Fibroblast of the conjunctiva (primary cell): ENCODE data around the gene AHRR.
A peak's percentile ranks its signal among the peaks of the same experiment; 100 is the strongest.

Experiments used
- DNase-seq: peaks from one replicate; pipeline ENCODE4 v3.0.0-alpha.2; 2010; ENCODE audit warnings: low read depth

The AHRR gene

DNA sequence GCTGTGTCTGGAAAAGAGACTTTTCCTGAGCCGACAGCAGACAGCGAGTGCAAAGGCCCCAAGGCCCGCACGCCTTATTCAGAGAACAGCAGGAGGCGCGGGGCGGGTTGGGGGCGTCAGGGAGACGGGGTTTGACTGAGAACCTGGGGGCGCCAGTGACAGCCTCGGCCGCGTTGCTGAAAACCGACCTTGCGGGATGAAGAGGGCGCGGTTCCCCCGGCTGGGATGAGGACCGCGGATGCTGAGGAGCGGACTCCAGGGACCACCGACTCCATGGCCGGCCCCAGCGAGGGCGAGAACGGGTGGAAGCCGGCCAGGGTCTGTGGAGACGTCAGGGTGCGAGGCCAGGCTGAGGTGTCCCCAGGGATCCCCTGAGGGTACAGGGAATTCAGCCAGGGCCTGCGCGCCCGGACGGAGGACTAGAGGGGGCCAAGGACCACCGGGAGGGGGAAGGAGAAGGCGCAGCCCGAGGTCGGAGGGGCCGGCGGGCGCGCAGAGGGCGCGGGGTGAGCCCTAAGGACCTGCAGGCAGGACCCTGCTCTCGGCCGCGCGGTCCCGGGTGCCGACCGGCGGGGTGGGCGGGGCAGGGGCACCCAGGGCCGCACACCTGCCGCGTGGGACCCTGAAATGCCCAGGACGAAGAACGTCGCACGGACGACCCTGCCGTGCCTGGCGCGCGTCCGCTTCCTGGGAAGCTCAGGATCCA lies 837 bp upstream of the AHRR start:
- no peak for DNase-seq

DNA sequence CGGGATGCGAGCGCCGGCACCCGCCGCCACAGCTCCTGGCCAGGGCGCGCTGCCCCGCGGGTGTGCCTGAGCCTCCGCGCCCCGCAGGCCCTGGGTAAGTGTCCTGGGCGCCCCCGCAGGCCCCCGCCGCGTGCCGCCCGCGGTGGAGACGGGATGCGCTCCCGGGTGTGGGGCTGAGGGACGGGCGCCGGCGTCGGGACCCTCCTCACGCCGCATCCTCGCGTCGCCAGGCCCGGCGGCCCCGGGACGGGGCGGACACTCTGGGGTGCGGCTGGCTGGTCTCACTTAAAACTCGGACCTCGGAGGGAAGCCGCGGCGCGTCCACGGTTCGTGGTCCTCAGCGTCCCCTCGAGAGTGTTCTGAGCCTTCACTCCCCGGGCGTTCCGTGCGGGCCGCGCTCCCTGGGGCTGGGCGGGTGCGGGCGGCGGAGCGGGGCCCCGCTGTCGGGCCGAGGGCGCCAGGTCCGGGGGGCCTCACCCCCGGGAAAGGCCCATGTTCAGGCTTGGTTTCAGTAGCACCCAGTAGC lies 275 bp downstream of the AHRR start:
- no peak for DNase-seq

DNA sequence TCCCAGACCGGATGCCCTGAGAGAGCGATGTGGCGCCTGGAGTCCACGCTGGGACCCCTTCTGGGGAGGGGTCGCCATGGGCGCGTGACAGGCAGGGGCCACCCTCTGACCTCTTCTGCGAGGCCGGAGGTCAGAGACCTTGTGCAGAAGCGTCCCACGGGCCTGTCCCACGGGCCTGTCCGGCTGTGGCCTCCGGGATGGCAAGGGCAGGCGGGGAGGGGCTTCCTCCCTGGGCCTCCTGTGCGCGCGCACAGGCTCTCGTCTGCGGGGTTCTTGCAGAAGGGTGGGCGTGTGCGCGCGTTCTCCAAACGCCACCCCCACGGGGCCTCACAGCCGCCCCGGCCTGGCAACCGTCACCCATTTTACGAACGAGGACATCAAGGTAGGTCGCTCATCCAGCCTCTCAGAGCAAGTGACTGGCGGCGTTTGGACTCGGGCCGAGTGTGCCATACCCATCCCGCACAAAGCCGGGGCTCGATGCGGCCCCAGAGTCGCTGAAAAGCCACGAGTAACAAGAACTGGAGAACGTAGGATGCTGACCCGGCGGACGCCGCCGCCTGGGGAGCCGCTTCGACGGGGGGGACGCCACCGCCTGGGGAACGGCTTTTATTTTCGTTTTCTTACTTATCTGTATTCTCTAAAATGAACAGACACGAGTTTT lies 897 bp downstream of the AHRR start:
- DNase-seq, result no peak

DNA sequence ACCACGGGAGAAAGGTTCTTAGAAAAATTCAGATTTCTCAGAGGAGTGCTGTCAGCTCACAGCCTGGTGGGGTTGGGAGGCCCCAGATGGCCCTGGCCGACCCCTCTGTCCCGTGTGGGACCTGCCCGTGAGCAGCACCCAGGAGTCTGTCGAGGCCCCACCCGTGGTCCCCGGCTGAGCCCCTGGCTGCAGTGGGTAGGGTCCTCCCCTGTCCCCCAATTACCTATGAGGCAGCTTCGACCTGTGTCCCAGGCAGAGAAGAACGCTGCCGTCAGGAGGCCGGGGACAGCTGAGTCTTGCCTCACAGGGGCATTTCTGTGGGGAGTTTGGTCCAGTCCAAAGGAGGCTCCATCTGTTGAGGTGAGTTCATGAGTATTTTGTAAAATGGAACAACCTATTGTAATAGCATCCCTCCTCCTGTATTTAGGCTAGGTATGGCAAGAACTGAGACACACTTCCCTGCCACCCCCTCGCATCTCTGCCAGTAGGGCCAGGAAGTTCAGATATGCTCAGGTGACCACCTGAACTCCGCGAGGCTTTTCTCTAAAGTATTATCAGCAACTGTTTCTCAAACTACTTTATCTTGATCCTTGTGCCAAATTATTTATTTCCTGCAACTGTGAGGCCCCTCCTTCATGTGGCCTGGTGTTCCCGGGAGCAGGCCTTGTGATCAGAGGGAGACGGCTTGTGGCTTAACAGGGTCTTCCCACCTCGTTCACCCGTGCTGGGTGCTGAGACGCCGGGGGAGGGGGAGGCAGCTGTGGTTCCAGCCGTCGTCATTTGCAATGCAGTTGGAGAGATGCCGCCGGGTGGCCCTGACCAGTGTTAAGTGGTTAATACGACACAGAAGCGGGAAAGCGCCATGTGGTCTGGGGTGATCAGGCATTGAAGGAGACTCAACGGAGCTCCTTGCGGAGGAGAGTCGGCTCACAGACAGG lies 1.7 kb downstream of the AHRR start:
- DNase-seq, result no peak

DNA sequence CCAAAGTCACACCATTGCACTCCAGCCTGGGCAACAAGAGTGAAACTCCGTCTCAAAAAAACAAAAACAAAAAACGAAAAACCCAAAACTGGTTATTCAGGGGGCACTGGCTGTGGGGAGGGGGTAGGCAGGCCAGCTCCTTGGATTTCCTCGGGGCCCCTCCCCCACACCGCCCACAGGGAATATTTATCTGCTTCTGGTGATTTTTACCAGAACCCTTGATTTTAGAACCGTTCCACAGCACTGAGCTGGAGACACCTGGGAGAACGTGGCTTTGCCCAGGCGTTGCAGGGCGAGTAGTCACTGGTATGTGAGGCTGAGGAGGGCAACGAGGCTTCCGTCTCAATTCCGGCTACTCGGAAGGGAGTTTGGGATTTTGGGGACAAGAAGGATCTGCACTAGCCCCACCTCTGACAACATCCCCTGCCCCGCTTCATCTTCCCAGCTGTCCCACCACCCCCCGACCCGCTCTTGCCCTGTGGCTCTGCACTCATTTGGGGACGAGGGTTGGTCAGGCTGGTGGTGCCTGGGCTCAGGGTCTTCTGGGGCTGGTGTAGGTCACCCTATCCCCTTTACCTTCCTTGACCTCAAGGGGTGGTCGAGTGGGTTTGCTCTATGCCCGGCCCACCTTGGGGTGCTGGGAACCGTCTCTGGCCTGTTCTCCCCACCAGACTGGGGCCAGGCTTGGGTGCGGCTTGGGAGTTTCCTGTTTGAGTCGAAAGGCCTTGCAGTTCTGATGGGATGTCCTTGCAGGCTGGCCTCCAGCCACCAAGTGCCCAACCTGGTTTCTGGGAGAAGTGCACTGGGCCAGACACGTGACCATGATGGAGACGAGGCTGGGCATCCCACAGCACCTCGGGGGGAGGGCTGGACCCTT lies 3.5 kb downstream of the AHRR start:
- DNase-seq, result no peak

DNA sequence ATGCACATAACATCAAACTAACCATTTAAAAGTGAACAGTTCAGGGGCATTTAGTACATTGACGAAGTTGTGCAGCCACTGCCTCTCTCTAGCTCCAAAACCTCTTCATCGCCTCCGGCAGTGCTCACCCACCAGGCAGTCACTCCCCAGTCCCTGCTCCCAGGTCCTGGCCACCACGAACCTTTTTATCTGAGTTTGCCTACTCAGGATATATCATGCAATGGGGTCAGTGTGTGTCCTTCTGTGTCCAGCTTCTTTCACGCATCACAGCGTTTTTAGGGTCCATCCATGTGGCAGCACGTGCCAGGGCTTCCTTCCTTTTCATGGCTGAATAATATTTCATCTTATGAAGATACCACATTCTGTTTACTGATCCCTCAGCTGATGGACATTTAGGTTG lies 4.6 kb downstream of the AHRR start:
- DNase-seq, result no peak

DNA sequence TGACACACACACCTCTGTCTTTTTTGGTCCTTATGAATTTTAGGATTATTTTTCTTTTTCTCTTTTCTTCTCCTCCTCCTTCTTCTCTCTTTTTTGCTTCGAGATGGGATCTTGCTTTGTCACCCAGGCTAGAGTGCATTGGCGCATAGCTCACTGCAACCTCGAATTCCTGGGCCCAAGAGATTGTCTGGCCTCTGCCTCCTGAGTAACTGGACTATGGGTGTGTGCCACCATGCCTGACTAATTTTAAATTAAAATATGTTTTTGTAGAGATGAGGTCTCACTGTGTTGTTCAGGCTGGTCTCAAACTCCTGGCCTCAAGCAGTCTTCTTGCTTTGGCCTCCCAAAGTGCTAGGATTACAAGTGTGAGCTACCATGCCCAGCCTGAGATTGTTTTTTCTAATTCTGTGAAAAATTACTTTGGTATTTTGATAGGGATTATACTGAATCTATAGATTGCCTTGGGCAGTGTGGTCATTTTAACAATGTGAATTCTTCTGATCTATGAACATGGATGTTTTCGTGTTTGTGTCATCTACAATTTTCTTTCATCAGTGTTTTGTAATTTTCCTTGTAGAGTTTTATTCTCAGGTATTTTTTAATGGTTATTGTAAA lies 7.7 kb downstream of the AHRR start:
- DNase-seq, result no peak

DNA sequence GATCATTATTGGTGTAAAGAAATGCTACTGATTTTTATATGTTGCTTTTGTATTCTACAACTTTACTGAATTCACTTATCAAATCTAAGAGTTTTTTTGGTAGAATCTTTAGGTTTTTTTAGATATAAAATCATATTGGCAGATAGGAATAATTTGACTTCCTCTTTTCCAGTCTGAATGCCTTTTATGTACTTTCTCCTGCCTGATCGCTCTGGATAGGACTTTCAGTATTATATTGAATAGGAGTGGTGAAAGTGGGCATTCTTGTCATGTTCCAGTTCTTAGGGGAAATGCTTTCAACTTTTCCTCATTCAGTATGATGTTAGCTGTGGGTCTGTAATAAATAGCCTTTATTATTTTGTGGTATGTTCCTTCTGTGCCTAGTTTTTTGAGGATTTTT lies 8.3 kb downstream of the AHRR start:
- no peak for DNase-seq

DNA sequence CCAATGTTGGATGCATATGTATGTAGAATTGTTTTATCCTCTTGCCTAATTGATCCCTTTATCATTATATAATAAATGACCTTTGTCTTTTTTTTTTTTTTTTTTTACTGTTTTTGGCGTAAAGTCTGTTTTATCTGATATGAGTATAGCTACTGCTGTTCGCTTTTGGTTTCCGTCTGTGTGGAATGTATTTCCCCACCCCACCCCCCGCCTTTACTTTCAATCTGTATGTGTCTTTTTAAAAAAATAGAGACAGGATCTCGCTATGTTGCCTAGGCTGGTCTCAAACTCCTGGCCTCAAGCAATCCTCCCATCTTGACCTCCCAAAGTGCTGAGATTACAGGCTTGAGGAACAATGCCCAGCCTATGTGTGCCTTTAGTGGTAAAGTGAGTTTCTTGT lies 11.3 kb downstream of the AHRR start:
- DNase-seq, result no peak

DNA sequence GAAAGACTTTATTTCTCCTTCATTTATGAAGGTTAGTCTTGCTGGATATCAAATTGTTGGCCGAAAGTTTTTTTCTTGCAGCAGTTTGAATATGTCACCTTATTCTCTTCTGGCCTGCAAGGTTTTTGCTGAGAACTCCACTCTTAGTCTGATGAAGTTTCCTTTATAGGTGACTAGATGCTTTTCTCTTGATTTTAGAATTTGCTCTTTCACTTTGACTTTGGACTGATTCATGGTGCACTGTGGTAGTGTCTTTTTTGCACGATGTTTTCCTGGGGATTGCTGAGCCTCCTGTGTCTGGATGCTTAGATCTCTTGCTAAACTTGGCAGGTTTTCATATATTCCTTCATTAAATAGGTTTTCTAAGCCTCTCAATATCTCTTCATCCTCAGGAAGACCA lies 12.4 kb downstream of the AHRR start:
- DNase-seq, result no peak

DNA sequence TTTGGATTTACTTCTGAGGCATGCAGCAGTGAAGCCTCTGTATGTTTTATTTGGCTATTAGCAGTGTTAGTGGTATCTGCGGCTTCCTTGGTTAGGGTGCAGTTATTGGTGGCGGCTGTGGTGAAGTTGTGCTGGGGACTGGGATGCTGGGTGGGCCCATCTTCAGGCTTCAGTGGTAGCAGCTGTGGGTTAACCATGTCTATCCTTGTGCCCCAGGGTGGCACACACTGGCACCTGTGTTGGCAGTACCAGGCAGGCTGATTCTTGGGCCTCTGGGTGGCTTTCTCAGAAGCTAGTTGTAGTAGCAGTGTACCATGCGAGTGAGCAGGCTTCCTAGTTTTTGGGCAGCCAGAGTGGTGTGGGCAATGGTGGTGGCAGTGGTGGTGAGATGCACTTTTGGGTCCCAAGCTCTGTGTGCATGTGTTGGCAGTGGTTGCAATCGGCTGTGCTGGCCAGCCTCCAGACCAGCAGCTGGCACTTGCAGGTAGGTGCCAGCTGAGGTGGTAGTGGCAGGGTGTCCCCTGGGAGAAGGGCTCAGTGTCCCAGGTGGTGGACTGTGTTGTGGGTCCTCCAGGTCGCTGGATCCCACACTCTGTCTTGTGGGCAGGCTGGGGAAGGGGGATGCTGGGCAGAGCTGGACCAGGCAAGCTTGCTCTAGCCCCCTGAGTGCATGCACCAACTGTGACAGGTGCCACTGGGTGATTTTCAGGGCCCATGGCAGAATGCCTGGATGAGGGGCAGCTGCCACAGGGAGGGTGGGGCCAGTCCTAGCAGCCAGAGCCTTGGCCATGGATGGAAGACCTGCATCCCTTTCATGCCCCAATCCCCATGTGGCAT lies 13.6 kb downstream of the AHRR start:
- no peak for DNase-seq

DNA sequence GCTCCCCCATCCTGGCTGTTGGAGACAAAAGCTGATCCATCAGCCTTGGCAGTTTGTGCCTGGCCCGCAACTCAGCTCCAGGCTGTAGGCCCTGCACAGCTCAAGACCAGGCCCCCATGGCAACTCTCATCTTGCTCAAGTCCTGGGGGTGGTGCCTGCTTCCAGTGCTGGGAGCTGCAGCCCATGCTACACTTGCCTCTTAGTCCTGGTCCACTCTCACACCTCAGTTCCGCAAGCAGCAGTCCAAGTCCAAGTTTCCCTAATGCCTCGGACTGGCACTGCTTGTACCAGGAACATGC lies 14.2 kb downstream of the AHRR start:
- DNase-seq, result no peak

DNA sequence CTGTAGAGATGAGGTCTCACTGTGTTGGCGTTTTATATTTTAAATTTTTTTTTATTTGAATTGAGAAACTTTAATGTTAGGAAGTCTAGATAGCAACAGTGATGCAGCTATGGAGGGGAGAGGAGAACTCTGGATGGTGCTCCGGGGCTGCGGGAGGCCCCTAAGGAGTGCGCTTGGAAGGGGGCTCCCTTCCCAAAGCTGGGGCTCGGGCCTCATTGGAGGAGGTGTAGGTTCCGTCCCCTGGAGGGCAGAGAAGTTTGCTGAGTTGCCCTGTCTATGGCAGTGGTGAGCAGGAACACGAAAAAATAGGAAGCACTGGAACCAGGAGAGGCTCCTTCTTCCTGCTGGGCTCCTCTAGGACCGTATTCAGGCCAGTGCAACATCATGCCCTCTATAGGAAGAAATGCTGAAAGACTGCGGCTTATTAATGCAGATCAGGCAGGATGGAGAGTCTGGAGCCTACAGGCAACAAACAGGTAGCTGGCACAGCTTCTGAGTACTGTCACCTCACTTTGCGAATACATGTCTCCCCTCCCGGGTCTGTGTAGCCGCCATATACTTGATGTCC lies 16.1 kb downstream of the AHRR start:
- DNase-seq, result no peak

DNA sequence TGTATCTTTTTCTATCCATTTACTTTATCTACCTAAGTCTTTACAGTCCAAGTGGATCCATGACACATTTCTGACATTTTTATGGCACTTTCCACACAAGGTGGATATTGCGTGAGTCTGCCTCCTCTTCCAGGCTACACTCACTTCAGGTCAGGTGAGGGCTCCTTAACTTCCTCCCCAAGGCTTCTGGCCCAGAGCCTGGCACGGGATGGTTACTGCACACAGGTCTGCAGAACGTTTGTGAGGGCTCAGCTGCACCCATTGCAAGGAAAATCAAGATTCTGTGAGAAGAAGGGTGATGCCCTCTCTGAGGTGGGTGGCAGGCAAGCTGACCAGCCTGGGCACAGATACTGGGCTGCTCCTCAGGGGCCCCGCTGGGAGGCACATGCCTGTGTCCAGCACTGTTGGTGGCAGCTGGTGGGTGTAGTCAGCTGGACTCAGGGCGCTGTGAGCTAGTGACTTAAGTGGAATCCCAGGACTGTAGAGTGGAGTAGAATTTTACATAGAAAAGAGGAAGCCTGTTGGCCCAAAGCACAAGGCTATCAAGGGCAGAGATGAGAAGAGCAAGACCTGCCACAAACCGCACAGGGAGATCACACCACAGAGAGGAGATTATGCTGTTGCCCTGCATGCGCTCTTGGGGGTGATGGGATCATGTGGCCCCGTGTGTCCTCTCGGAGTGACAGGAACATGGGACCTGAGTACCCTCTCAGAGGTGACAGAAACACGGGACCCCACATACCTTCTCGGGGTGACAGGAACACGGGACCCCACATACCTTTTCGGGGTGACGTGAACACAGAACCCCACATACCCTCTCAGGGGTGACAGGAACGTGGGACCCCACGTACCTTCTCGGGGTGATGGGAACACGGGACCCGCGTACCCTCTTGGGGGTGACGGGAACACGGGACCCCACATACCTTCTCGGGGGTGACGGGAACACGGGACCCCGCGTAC lies 21.3 kb downstream of the AHRR start:
- no peak for DNase-seq

DNA sequence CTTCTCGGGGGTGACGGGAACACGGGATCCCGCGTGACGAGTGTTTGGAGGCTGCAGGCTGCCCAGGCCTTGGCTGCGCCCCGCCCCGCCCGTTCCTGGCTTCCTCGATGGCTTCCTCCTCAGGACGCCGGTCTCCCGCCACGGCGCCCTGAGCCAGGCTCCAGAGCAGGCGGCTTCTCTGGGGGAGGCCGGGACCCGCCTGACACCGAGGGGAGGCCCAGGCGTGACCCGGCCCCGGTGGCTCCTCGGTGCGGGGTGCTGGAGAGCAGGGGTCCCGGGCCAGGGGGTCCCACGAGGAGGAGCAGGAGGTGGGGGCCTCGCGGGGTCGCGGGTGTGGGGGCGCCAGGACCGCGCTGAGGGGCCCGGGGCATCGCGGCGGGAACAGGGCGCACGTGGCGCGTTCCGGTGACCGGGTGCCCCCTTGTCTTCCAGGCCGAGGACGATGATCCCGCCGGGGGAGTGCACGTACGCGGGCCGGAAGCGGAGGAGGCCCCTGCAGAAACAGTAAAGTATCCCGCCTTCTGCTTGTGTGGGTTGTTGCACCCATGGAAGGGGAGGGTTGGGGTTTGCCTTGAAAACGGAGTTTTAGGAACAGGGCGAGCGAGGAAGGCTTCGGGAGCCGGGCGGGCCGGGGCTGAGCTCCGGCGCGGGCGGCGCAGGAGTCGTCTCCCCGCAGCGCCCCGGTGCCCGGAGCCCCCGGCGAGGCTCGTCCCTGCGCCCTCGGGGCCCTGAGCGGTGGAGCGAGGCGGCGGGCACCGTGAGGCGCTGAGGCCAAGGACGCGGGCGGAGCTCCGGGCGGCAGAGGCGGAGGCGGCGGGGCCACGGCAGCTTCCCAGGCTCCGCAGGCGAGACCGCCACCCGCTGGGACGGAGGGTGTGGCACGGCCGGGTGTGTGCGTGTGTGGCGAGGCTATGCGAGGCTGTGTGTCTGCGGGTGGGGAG lies 22.2 kb downstream of the AHRR start:
- DNase-seq, result peak; percentile 12

DNA sequence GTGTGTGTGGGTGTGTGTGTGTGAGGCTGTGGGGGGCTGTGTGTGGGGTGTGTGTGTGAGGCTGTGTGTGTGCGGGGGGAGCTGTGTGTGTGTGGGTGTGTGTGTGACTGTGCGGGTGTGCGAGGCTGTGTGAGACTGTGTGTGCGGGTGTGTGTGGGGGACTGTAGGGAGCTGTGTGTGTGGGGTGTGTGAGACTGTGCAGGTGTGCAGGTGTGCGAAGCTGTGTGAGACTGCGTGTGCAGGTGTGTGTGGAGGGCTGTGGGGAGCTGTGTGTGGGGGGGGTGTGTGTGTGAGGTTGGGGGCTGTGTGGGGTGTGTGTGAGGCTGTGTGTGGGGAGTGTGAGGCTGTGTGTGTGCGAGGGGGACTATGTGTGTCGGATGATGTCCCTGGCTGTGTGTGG lies 23.2 kb downstream of the AHRR start:
- DNase-seq, result no peak

DNA sequence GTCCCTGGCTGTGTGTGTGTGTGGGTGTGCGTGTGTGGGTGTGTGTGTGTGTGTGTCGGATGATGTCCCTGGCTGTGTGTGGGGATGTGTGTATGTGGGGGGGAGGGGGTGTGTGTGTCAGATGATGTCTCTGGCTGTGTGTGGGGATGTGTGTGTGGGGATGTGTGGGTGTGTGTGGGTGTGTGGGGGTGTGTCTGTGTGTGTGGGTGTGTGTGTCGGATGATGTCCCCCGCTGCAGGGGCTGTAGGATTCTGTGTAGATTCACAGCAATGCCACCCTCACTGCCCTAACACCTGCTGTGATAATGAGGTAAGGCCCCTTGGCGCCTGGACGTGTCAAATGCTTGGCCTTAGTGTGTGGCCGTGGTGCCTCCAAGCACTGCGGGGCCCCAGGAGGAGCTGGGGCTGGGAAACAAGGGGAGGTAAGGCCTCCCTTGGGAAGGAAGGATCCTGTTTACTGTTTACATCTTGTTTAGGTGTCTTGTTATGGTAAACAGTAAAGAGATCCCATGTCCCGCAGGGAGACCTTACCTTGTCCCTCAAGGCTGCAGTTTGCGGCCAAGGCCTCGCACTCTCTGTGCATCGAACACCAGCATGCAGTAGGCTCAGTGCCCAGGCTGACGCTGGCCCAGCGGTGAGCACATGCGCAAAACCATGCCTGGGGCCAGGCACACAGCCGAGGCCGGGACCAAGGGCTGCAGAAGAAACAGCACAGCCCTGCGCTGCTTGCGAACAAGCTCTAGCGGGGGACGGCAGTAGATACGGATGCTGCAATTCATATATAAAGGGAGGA lies 24.1 kb downstream of the AHRR start:
- no peak for DNase-seq
